GM19467 (cell line): ENCODE measurements around the gene MYLK4.

Experiments used
- ATAC-seq: cut with Tn5 transposase; IDR thresholded peaks from one replicate; pipeline ENCODE4 v1.9.1; 2021; ENCODE audit warnings: mild to moderate bottlenecking, moderate library complexity; ENCODE audit not compliant: unreplicated experiment

MYLK4 gene

GRCh38 chr6:2734488-2735166 lies 16.1 kb downstream of the MYLK4 start:
- no peak for ATAC-seq

GRCh38 chr6:2733736-2734480 lies 16.8 kb downstream of the MYLK4 start:
- ATAC-seq = no peak

DNA sequence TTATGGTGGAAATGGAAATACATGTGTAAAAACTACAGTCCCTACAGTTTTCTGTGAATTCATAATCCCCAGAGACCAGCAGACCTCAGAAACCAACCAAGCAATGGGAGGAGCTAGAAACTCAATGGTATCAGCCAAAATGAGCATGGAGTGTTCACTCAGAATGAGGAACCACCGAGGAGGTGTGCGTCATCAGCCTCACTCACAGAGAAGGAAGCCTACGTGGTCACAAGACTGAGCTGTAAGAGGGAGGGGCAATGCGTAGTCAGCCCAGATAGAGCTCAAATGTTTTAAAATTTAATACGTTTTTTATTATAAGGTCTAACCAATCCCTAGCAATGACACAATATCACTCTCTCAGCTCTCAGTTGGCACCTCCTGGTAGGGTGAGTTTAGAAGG lies 17.4 kb downstream of the MYLK4 start:
- ATAC-seq = peak; percentile 58

- ATAC-seq = no peak
Measured at GRCh38 chr6:2732503-2733089, 18.1 kb downstream of the MYLK4 start.

- no peak for ATAC-seq
Measured at GRCh38 chr6:2731281-2731909, 19.3 kb downstream of the MYLK4 start.

GRCh38 chr6:2730353-2731107 lies 20.2 kb downstream of the MYLK4 start:
- no peak for ATAC-seq

DNA sequence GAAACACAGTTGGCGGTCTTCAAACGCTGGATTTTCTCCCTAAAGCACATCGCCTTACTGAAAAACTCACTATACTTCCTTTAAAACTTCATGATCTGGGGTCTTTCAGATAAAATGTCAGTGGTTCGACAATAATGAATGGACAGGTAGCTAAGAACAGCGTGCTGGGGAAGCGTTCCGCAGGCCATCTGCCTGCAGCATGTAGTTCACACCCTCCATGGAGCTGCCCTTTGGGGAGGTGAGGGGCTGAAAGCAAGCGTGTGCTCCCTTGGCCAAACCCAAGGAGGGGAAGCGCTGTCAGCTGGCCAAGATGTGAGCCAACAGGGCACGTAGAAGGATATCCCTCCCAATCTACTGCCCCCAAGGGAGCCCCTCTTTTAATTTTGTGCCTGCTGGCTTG lies 20.8 kb downstream of the MYLK4 start:
- ATAC-seq = no peak

- no peak for ATAC-seq
Measured at GRCh38 chr6:2725999-2726567, 24.6 kb downstream of the MYLK4 start.

DNA sequence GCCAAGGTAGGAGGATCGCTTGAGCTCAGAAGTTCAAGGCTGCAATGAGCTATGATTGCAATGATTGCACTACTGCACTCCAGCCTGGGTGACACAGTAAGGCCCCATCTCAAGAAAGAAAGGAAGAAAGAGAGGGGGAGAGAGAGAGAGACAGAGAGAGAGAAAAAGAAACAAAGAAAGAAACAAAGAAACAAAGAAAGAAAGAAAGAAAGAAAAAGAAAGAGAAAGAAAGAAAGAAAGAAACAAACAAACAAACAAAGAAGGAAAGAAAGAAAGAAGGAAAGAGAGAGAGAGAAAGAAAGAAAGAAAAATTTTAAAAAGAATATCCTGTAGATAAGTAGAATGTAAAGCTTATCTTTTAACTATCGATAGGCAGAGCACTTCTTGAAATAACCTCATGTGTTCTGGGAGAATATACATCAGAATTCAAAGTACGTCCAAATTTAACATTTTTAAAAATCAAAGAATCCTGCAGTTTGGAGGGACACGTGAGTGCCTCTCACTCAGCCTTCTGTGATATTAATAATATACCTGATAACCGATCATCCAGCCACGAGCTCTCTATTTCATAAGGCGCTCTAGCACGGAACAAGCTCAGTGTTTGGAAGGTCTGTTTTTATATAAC lies 25.2 kb downstream of the MYLK4 start:
- ATAC-seq = no peak

- ATAC-seq = no peak
Measured at GRCh38 chr6:2721219-2721618, 29.5 kb downstream of the MYLK4 start.

DNA sequence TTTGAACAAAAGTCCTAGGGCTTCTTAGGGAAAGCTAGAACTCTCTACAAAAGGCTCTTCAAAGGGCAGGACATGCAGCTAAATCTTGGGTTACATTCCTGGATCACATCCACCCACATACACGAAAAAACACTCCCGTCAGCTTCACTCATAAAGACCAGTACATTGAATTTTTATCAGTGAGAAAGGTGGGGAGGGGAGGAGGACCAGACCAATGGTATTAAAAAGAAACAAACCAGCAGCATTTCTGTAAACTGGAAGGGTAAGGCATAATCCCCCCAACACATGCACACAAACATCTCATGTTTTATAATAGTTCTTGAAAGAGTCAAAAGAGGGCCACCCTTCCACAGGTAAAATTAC lies 31.6 kb downstream of the MYLK4 start:
- ATAC-seq = no peak

DNA sequence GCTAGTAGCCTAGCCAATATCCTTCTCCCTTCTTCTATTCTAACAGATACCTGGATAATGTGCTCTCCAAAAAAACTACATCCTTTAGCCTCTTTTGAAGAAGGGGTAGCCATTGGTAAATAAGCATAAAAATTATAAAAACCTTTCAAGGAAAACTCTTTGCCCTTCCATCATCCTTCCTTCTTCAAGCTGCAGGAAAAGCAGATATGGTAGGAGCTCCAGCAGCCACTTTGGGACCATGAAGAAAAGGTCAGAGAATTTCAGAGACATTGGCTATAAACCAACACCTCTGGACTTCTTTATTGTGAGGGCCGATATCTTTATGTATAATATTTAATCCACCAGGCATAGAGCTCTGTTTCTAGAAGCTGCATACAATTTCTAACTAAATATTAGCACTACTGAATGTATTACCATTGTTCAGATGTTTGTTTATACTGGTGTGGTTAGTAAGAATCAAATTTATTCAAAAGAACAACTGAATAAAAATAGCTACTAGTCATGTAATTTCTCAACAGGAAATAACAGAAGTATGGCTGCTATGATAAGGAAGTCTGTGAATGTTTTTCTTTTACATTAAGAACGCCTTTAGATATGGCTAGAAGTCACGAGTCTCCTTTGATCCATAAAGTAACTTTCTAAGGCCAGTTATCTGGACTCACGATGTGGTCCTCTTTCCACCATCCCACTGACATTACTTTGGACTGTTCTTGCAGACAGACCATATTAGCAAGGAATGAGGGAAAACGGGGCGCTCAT lies 32.2 kb downstream of the MYLK4 start:
- no peak for ATAC-seq

DNA sequence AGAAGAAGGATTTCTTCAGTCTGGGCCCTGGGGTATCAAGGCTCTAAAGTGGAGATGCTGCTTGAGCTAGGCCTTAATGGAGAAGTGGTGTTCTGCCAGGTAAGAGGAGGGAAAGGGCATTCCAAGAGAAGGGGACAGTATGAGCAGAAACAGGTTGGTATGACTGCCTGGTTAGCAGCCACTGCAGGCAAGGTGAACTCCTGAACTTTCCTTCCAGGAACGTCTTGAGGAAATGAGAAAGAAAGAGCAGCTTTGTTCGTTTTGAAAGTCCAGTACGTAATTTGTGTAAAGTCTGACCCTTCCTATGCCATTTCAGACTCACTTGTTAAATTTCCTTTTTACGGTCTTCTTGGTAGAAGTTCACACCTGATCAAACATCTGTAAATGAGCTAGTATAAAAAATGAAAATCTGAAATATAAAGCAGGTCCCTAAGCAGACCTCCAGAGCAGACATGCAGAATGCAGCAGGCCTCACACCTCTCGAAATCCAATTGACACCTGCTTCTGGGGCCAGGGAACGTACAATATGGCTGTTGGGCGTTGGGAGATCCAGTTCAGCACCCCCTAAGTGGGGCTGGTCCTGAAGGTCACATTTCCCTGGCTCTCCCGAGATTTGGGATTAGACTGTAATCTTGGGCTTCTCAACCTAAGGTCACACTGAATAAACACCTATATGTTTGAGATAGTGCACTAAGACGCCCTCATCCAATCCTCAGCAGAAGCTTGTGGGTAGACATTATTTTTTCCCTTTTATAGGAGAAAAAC lies 33.6 kb downstream of the MYLK4 start:
- ATAC-seq = no peak

DNA sequence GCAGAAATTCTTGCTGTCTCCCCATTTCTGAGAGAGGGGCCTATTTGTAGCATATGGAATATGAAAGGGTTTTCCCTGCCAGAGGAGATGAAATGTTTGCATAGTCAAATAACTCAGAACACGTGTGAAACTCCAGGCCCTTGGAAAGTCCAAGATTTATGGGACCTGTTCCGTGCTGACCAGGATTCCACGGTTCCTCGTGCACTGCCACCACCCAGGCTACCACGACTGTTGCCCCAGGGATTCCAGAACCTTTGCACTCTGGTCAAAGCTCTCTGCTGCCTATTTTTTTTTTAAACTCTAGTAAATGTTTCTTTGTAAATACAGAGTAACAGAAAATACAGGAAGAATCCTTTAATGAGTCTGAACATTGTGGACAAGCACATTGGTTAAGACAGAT lies 35.0 kb downstream of the MYLK4 start:
- ATAC-seq = no peak

GRCh38 chr6:2714111-2714895 lies 36.4 kb downstream of the MYLK4 start:
- no peak for ATAC-seq

DNA sequence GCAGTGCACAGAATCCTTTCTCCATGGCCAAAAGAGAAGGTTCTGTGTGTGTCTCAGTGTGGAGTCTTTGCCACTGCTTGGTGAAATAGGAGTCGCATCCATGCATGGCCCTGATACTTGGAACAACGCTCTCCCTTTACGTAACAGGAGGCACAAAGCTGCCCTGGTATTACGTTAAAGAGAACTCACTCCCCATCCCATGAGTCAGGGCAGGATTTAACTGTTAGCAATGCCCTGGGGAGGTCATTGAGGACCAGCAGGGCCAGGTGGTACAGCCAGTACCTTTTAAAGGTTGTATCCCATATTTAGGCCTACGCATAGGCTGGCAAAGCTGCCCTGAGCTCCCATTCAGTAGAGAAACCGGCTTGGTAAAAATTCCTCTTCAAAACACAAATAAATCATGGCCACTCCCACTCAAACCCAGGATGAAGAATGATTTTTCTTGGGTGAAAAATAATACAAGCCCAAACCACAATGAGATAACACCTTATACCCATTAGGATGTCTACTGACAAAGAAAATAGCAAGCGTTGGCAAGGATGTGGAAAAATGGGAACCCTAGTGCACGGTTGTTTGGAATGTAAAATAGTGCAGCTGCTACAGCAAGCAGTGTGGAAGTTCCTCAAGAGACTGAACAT lies 37.1 kb downstream of the MYLK4 start:
- no peak for ATAC-seq

DNA sequence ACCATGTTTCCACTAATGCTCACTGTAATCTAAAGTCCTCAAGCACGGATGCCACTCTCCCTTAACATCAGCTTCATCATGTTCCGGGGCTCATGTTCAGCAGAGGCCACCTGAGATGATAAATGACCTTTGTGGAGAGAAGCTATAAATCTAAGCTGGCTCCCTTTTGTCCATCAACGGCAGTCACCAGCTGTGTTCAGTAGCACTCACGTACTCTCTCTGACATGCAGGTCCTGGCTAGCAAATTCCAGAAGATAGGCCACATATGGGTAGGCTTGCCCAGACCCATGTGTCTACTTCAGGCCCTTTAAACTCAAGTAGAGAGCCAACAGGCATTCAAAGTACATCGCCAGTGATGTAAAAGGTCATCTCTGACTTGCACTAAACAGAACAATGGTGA lies 38.6 kb downstream of the MYLK4 start:
- no peak for ATAC-seq

DNA sequence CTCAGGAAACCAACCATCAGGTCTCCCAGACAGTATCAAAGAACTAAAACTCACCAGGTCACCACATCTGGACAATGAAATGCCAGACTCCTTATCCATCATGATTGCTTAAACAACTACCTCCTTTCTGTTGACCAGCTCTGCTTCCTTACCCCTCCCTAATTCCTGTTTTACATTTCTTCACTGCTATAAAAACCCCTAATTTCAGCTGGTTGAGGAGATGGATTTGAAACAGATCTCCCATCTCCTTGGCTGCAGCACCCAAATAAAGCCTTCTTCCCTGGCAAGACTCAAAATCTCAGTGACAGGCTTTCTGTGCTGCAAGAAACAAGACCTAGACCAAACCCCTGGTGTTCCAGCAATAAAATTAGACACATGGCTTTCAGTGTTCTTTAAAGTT lies 40.3 kb downstream of the MYLK4 start:
- ATAC-seq = no peak
